Upper lobe of right lung (tissue), 1 donor: ENCODE measurements around the gene OPCML. TPM values are rescaled to one million over a fixed set of nuclear protein-coding genes. Genes with fewer than 3 reads are reported as not detected.

ENCODE experiments used
- ATAC-seq: fragments of 200-7000 bp; cut with Tn5 transposase; one replicate; pipeline ENCODE4 v1.9.1; 2020; ENCODE audit warnings: mild to moderate bottlenecking, moderate library complexity
- DNase-seq: peaks from one replicate; pipeline ENCODE4 v3.0.0-alpha.2; 2020
- H3K27ac ChIP-seq: fragments of 200-600 bp; one replicate; pipeline ENCODE4 v1.8.0; 2022
- H3K27me3 ChIP-seq: fragments of 200-600 bp; one replicate; pipeline ENCODE4 v1.8.0; 2022; ENCODE audit warnings: mild to moderate bottlenecking
- H3K36me3 ChIP-seq: fragments of 200-600 bp; one replicate; pipeline ENCODE4 v1.8.0; 2022
- H3K4me1 ChIP-seq: fragments of 200-600 bp; one replicate; pipeline ENCODE4 v1.8.0; 2022
- H3K4me3 ChIP-seq: fragments of 200-600 bp; one replicate; pipeline ENCODE4 v1.8.0; 2022; ENCODE audit warnings: mild to moderate bottlenecking
- H3K9me3 ChIP-seq: fragments of 200-600 bp; one replicate; pipeline ENCODE4 v1.8.0; 2022
- intact Hi-C: fragments of 100-400 bp; cut with DNase I; formaldehyde crosslinking; loops from one replicate; pipeline ENCODE4 v1.11.0; 2022
- total RNA-seq: library from RNA; stranded (reverse); fragmentation: NEBNext Ultra II Directional; extraction: Animal tissue kit (Norgen Biotek cat#: 25700); gene quantifications from one replicate; pipeline ENCODE4 v1.2.1, GENCODE V29; 2021
- TF ChIP-seq, protein P1 (sequence below): fragments of 200-600 bp; IDR thresholded peaks from one replicate; pipeline ENCODE4 v1.8.0; 2022; ENCODE audit warnings: antibody characterized with exemption
- donor health status: DM: no; HTN: yes; CAD: no; lungs with severe emphysema.

OPCML gene
- total RNA-seq, 1 donor from 2014 or later = not detected

DNA sequence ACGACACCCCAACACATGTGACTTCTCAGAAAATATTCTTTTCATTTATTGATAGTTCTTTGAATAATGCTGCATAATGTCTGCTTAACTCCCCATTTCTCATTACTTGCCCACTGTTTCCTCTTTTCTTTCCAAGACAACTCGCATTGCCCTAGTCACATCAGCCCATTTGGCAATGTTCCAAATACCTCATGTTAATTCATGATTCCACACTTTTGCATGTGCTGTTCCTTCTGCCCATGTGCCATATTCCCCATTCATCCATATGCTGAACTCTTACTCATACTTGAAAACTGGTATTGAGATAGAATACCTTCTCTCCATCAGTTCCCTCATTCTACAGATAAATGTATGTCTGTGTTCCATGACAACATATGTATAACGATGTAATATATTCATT, 993.7 kb downstream of the OPCML start:
- no peaks in the 10 kb centered on the region for H3K4me1 ChIP-seq
- H3K27me3 ChIP-seq = no peaks in the 10 kb centered on the region
- H3K27ac ChIP-seq = no peak overlapping the region
- H3K36me3 ChIP-seq = no peaks in the 10 kb centered on the region
- no peak for DNase-seq
- ATAC-seq = no peak
- no peak overlapping the region for H3K4me3 ChIP-seq
- TF ChIP-seq, protein P1, sequence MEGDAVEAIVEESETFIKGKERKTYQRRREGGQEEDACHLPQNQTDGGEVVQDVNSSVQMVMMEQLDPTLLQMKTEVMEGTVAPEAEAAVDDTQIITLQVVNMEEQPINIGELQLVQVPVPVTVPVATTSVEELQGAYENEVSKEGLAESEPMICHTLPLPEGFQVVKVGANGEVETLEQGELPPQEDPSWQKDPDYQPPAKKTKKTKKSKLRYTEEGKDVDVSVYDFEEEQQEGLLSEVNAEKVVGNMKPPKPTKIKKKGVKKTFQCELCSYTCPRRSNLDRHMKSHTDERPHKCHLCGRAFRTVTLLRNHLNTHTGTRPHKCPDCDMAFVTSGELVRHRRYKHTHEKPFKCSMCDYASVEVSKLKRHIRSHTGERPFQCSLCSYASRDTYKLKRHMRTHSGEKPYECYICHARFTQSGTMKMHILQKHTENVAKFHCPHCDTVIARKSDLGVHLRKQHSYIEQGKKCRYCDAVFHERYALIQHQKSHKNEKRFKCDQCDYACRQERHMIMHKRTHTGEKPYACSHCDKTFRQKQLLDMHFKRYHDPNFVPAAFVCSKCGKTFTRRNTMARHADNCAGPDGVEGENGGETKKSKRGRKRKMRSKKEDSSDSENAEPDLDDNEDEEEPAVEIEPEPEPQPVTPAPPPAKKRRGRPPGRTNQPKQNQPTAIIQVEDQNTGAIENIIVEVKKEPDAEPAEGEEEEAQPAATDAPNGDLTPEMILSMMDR = no peak
- intact Hi-C loops = no loop called here
- H3K9me3 ChIP-seq = no peaks in the 10 kb centered on the region

DNA sequence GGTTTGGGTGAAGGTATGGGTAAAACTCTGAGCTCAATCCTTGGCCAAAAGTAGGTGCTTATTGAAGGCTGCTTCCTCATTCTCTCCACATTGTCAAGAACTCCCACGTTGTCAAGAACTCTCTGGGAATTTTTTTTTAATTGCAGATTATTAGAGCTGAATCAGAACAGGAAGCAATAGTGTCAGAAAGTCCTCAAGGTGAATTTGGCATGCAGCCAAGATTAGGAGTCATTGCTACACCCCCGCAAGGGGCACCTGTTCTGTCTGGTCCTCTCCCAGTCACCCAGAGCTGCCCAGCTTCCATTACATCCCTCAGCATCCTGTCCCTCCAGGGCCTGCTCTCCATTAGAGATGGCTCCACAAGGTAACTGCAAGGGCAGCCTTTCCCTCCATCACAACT, 996.5 kb downstream of the OPCML start:
- H3K27me3 ChIP-seq = no peaks in the 10 kb centered on the region
- intact Hi-C loops = no loop called here
- H3K4me1 ChIP-seq = no peaks in the 10 kb centered on the region
- no peak overlapping the region for H3K27ac ChIP-seq
- TF ChIP-seq, protein P1 = no peak
- no peaks in the 10 kb centered on the region for H3K36me3 ChIP-seq
- no peak overlapping the region for H3K4me3 ChIP-seq
- H3K9me3 ChIP-seq = no peaks in the 10 kb centered on the region
- DNase-seq = no peak
- no peak for ATAC-seq

DNA sequence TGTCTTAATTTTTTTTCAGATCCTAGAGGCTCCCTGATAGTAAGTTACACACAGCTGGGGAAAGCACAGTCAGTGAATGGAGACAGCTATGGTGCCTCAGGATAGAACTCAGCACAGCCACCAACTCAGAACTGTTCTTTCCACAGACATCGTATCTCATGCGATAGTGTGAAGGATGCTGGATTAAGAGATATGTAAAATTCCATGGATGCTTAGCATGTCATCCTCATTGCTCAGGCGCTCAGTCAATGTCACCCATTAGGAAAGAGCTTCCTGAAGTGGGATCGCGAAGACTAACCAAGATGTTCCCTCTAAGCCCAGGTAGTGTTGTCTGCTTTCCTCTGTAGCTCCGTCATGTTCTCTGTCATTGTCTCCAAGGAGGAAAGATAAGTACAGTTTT, 1000.4 kb downstream of the OPCML start:
- ATAC-seq (no peak), DNase-seq (no peak)

DNA sequence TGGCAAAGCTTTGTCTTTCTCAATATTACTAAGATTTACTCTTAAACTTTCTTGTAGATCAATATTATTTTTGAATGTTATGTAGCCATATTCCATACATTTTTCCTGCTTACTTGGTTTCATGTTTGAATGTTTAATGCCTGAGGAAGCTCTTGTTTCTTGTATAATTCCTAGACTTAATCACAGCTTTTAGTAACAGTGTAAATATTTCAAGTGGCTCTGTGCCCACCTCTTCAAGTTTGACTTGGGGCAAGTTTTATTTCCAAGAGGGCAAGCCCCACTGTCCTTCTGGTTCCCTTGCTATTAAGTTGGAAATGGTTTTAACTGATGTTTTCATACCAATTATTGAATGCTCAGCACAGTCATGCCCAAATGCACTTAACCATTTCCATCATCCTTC, 1004.1 kb downstream of the OPCML start:
- no peaks in the 10 kb centered on the region for H3K36me3 ChIP-seq
- no peak overlapping the region for H3K4me3 ChIP-seq
- TF ChIP-seq, protein P1 = no peak
- no peaks in the 10 kb centered on the region for H3K9me3 ChIP-seq
- DNase-seq = no peak
- H3K27me3 ChIP-seq = no peaks in the 10 kb centered on the region
- intact Hi-C loops = no loop called here
- no peaks in the 10 kb centered on the region for H3K4me1 ChIP-seq
- no peak overlapping the region for H3K27ac ChIP-seq
- ATAC-seq = no peak

More for the DNA sequence above, 1000.4 kb downstream of the OPCML start:
- H3K9me3 ChIP-seq = no peaks in the 10 kb centered on the region
- TF ChIP-seq, protein P1 = no peak
- intact Hi-C loops = no loop called here
- no peak overlapping the region for H3K4me3 ChIP-seq
- no peaks in the 10 kb centered on the region for H3K27me3 ChIP-seq
- no peaks in the 10 kb centered on the region for H3K36me3 ChIP-seq
- H3K4me1 ChIP-seq = no peaks in the 10 kb centered on the region
- no peak overlapping the region for H3K27ac ChIP-seq

DNA sequence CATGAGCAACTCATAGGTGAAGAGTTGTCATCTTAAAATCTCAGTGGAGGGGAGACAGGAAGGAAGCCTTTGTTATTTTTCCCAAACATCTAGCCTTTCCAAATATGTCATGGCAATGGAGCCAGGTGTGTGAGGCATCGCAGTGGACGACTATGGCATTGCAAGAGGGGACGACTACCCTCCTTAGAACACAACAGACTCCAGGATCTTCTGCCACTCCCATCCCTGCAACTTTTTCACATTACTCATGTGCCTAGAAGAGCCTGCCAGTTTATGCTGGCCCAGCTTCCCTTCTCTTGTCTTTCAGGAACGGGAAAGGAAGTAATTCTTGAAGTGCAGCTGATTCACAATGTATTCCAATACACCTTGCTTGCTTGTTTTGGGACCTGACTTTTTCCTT, 1008.4 kb downstream of the OPCML start:
- no peaks in the 10 kb centered on the region for H3K36me3 ChIP-seq
- intact Hi-C loops = no loop called here

More for the DNA sequence above, 1008.4 kb downstream of the OPCML start:
- Histone ChIP-seq H3K4me3 (no peak overlapping the region), H3K4me1 (no peaks in the 10 kb centered on the region), H3K27me3 (no peaks in the 10 kb centered on the region), H3K9me3 (no peaks in the 10 kb centered on the region), H3K27ac (no peak overlapping the region)
- DNase-seq (no peak), ATAC-seq (no peak)
- TF ChIP-seq, protein P1 = no peak
